ENCODE measurements around the gene BTC.
"Not testable (repeated sequence)": the region's sequence is repeated elsewhere in the genome, so short reads cannot be mapped to it uniquely, and the experiment has no call there.

The BTC gene

GRCh38 chr4:74794382-74795010, at the start of gene BTC:
Gene BTC, minus strand, starts transcription at chr4:74794523. Its CDS starts 198 bp downstream, at chr4:74794325.
- DNase-seq (ENCODE audit: low read depth in 2 of 2, low spot score in 1 of 2), result no peak

- no peak for DNase-seq (ENCODE audit: low read depth in 2 of 2, low spot score in 1 of 2)
Measured at GRCh38 chr4:74840936-74841509, 46.7 kb upstream of the BTC start.

GRCh38 chr4:74838746-74839370, 44.5 kb upstream of the BTC start:
- no peak for DNase-seq (ENCODE audit: low read depth in 2 of 2, low spot score in 1 of 2)

GRCh38 chr4:74830928-74831327, 36.6 kb upstream of the BTC start:
- DNase-seq (ENCODE audit: low read depth in 2 of 2, low spot score in 1 of 2), result no peak

GRCh38 chr4:74823194-74823593, 28.9 kb upstream of the BTC start:
- DNase-seq (ENCODE audit: low read depth in 2 of 2, low spot score in 1 of 2), result no peak

- DNase-seq (ENCODE audit: low read depth in 2 of 2, low spot score in 1 of 2), result no peak
Measured at GRCh38 chr4:74822603-74823002, 28.3 kb upstream of the BTC start.

- no peak for DNase-seq (ENCODE audit: low read depth in 2 of 2, low spot score in 1 of 2)
Measured at GRCh38 chr4:74821541-74821940, 27.2 kb upstream of the BTC start.

GRCh38 chr4:74814052-74814451, 19.7 kb upstream of the BTC start:
- no peak for DNase-seq (ENCODE audit: low read depth in 2 of 2, low spot score in 1 of 2)

GRCh38 chr4:74812056-74812455, 17.7 kb upstream of the BTC start:
- DNase-seq (ENCODE audit: low read depth in 2 of 2, low spot score in 1 of 2), result not testable (repeated sequence)

GRCh38 chr4:74805601-74806000, 11.3 kb upstream of the BTC start:
- no peak for DNase-seq (ENCODE audit: low read depth in 2 of 2, low spot score in 1 of 2)

GRCh38 chr4:74800310-74800709, 6.0 kb upstream of the BTC start:
- DNase-seq (ENCODE audit: low read depth in 2 of 2, low spot score in 1 of 2), result no peak

- no peak for DNase-seq (ENCODE audit: low read depth in 2 of 2, low spot score in 1 of 2)
Measured at GRCh38 chr4:74796631-74797030, 2.3 kb upstream of the BTC start.

- DNase-seq (ENCODE audit: low read depth in 2 of 2, low spot score in 1 of 2), result no peak
Measured at GRCh38 chr4:74793757-74794381, 454 bp downstream of the BTC start.

- DNase-seq (ENCODE audit: low read depth in 2 of 2, low spot score in 1 of 2), result no peak
Measured at GRCh38 chr4:74790652-74791051, 3.7 kb downstream of the BTC start.

- no peak for DNase-seq (ENCODE audit: low read depth in 2 of 2, low spot score in 1 of 2)
Measured at GRCh38 chr4:74789518-74789917, 4.8 kb downstream of the BTC start.

GRCh38 chr4:74777531-74777930, 16.8 kb downstream of the BTC start:
- no peak for DNase-seq (ENCODE audit: low read depth in 2 of 2, low spot score in 1 of 2)

GRCh38 chr4:74772783-74773182, 21.5 kb downstream of the BTC start:
- DNase-seq (ENCODE audit: low read depth in 2 of 2, low spot score in 1 of 2), result no peak

GRCh38 chr4:74772106-74772505, 22.2 kb downstream of the BTC start:
- DNase-seq (ENCODE audit: low read depth in 2 of 2, low spot score in 1 of 2), result no peak

GRCh38 chr4:74770226-74770910, 24.0 kb downstream of the BTC start:
- DNase-seq (ENCODE audit: low read depth in 2 of 2, low spot score in 1 of 2), result no peak

- DNase-seq (ENCODE audit: low read depth in 2 of 2, low spot score in 1 of 2), result no peak
Measured at GRCh38 chr4:74768857-74769525, 25.3 kb downstream of the BTC start.

GRCh38 chr4:74764119-74764518, 30.2 kb downstream of the BTC start:
- no peak for DNase-seq (ENCODE audit: low read depth in 2 of 2, low spot score in 1 of 2)
